Epithelial cell of proximal tubule (primary cell): ENCODE measurements around the gene MUC21. TPM values are rescaled to one million over a fixed set of nuclear protein-coding genes. Genes with fewer than 3 reads are reported as not detected.
"Not testable (repeated sequence)": the region's sequence is repeated elsewhere in the genome, so short reads cannot be mapped to it uniquely, and the experiment has no call there.

Experiments
- DNase-seq: peaks from one replicate; pipeline ENCODE4 v3.0.0-alpha.2; 2011; ENCODE audit warnings: low read depth
- H3K4me3 ChIP-seq: 2 replicates; pipeline ENCODE4 v1.5.1; 2011; ENCODE audit warnings: low read depth, mild to moderate bottlenecking, low read length
- CTCF ChIP-seq: conservative IDR thresholded peaks from 2 replicates; pipeline ENCODE4 v1.5.1; 2012; ENCODE audit warnings: low read depth, mild to moderate bottlenecking, low read length
- total RNA-seq: library from RNA; depleted of rRNA; stranded (reverse); fragments of >200 nt; gene quantifications from 2 replicates; pipeline ENCODE4 v1.2.3, GENCODE V29; 2015

Gene MUC21
- total RNA-seq, 1 donor from 2014 or later: not detected

DNA sequence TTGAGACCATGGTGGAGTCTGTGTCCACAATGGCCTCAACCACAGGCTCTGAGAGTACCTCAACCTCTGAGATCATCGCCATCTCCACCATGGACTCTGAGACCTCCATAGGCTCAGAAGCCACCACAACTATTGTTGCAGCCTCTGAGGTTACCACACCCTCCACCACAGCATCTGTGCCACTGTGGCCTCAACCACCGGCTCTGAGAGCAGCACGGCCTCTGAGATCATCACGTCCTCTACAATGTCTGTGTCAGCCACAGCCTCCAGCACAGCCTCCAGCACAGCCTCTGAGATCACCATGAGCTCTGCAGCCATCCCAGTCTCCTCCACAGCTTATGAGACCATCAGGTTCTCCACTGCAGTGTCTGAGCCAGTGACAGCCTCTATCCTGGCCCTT is 19.4 kb upstream of the MUC21 start:
- DNase-seq: no peak
- TF ChIP-seq CTCF: no peak
- no peak overlapping the region for H3K4me3 ChIP-seq

- no peak for DNase-seq
- H3K4me3 ChIP-seq: no peak overlapping the region
- no peak for TF ChIP-seq CTCF
Observed at GRCh38 chr6:30965140-30965601, 18.3 kb upstream of the MUC21 start.

- no peak for DNase-seq
- no peak for TF ChIP-seq CTCF
- H3K4me3 ChIP-seq: no peak overlapping the region
Observed at GRCh38 chr6:30966154-30966553, 17.4 kb upstream of the MUC21 start.

- not testable (repeated sequence) for H3K4me3 ChIP-seq, DNase-seq
Observed at GRCh38 chr6:30969171-30969570, 14.3 kb upstream of the MUC21 start.

GRCh38 chr6:30970946-30971345 is 12.6 kb upstream of the MUC21 start:
- TF ChIP-seq CTCF: no peak
- DNase-seq: no peak
- no peak overlapping the region for H3K4me3 ChIP-seq

DNA sequence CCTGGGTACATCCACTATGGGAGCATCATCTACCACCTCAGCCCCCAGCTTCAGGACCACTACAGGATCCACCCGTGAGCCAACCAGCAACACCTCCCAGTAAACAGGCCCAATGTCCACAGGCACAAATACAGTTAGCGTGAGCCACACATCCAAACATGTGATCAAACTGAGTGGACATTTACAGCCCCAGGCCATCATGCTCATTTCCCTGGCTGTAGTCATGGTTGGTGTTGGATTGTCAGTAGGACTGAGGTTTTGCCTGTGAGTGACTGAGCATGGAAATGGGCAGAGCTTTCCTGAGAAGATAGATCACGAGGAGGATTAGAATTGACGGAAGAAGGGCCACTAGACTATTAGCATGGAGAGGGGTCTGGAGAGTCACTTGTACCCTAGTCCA is 10.7 kb upstream of the MUC21 start:
- no peak for DNase-seq
- no peak overlapping the region for H3K4me3 ChIP-seq
- no peak for TF ChIP-seq CTCF

- DNase-seq: no peak
- H3K4me3 ChIP-seq: no peak overlapping the region
- TF ChIP-seq CTCF: no peak
Observed at GRCh38 chr6:30974490-30975252, 8.8 kb upstream of the MUC21 start.
